Stimulated activated naive CD8-positive, alpha-beta T cell treated with anti-CD3 and anti-CD28 coated beads, Interleukin-15, Interleukin-2, amounts not matched to agents 100 U/mL and 50 U/mL, for 24 hours (primary cell): ENCODE measurements around the gene RGS1.

Experiments
- ATAC-seq: fragments of 150-1000 bp; cut with Tn5 transposase; one replicate; pipeline ENCODE4 v1.10.0; 2021
- DNase-seq: peaks from one replicate; pipeline ENCODE4 v3.0.0; 2021

RGS1 gene

DNA sequence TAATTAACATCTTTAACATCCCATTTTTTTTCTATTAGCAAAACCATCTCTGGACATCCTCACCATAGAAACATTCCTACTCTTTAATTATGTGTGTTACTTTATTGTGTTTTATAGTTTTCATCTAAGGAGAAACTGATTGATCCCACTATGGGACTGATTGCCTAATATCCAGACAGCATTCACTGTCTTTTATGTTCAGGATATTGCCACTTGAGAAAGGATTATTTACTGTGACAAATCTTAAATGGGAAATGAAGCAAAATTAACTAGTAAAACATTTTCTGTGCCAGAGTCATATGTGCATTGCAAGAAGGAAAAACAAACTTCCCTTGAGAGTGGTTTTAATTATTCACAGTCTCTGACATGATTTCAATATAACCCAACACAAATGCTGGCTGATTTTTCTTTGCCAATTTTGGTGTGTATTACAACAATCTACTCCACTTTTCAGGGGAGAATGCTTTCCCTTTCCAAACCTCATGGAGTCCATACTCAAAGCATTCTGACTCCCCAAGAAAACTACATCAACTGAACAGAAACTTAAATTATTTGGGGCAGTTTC lies 44.6 kb downstream of the RGS1 start:
- DNase-seq (no peak), ATAC-seq (no peak)

DNA sequence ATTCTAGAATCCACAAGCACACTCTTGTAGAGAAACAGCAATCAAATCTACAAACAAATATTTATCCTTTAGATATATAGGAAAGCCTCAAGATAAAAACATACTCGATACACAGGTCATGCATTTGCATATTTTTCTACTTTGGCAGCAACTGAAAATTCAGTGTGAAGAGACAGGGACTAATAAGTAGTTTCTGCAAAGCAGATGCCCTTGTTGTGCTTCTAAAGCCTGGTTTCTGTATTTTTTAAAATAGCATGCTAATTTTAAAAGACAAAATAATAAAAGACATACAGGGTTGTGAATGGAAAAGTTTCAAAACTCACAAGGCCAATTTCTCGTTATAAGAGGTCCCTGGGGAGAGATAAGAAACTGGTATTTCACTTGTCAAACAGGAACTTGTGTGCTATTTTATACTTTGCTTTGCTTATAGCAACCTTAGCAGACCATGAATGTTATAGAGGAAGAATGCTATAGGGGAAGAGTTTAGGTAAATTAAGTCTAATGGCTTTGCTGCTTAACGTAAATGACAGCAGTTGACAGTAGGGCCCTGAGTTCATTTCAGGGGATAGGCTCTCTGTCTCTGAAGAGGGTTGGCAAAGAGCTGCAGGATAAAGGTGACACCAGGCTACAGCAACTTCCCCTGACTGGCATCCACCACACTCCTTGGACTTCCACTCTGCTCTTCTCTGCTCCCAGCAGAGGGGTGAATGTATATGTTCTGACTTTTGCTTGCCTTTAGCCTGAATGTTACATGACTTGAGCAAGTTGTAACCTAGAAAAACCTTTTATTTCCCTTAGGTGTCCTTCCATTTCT lies 51.0 kb downstream of the RGS1 start:
- no peak for DNase-seq

DNA sequence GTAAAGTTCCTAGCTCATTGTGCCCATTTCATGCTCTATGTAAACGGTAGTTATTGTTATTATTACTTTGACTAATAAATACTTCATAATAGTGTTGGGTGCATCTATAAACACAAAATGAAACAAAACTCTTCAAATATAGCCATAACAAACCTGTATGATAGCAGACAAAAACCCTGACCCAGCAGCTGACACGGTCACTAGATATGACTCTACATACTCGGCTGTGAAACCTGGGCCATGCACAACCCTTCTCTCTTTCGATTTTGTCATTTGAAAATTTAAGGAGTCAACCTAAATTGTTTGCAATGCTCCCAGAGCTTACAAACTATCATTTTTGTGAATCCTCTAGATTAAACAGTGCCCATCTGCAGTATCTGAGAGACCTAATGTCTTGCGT lies 52.3 kb downstream of the RGS1 start:
- DNase-seq (no peak), ATAC-seq (no peak)

More for the DNA sequence above, 51.0 kb downstream of the RGS1 start:
- ATAC-seq = no peak

DNA sequence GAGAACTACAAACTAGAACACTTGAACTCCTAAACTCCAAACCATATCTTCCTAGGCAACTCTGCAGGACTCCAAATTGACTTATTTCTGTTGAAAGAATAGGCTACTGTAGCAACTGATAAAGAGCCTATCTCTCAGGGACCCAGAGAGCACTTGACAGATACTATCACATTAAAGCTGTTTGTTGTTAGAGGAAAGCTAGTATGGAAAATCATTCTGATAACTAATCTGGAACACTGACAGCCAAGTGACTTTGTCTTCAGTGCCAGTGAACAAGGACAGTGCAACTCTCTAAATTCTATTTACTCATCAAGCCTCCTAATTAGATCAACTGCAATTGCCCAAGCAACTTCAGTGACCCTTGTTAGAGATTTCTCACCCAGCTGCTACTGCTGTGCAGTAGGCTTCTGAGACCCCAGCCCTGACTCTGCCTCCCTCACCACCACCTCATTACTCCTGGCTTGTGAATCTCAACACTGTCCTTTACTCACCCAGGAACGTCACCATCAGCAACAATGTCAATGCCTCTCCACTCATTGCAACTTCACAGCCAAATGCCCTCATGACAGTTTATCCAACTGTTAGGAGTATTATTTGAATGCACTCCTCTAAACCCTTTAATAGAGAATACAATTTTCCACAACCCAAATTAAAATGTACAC lies 53.0 kb downstream of the RGS1 start:
- no peak for ATAC-seq
- DNase-seq = no peak

DNA sequence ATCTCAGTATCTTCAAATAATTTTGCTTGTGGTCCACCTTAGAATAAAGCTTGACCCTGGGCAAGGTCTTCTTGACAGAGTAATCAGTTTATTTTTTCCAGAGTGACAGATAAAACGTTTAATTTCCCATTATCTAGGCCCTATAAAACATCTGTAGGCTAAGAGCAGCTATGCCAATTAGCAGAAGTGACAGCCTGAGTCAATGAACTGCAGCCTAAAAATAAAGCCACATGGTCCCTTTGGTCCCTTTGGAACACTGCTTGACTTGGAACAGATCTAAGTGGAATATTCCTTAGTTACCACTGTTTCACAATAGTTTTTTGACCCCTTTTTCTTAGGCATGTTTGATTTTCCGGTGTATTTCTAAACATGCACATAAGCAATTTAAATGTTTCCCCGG lies 54.0 kb downstream of the RGS1 start:
- ATAC-seq (no peak), DNase-seq (no peak)
